Gastrocnemius medialis (tissue), 4 donors: ENCODE results near the gene LRFN4. TPM values are rescaled to one million over a fixed set of nuclear protein-coding genes. Genes with fewer than 3 reads are reported as not detected.
A peak's percentile ranks its signal among the peaks of the same experiment; 100 is the strongest.

Experiments used
- ATAC-seq, 2 donors: fragments of 150-250 bp; one replicate each; pipeline ENCODE4 v1.9.1; 2016
- DNase-seq, 2 donors: peaks; one replicate each; pipeline ENCODE4 v3.0.0-alpha.2; 2019
- H3K27ac ChIP-seq, 4 donors: fragments of 200-600 bp; sonication (generic); 1 replicate in 1 of 4; 2 replicates in 3 of 4; pipeline ENCODE4 v1.5.1; 2016 to 2018; ENCODE audit warnings: mild to moderate bottlenecking in 2 of 4, moderate library complexity in 1 of 4
- H3K27me3 ChIP-seq, 3 donors: fragments of 200-600 bp; sonication (generic) in 2 of 3; 1 replicate in 1 of 3; 2 replicates in 2 of 3; pipeline versions ENCODE4 v1.5.1 to v1.6.0; 2016 to 2019; ENCODE audit warnings: mild to moderate bottlenecking in 1 of 3, moderate library complexity in 1 of 3
- H3K36me3 ChIP-seq, 2 donors: fragments of 200-600 bp; sonication (generic) in 1 of 2; one replicate each; pipeline ENCODE4 v1.5.1; 2017 to 2018
- H3K4me1 ChIP-seq, 2 donors: fragments of 200-600 bp; sonication (generic) in 1 of 2; one replicate each; pipeline ENCODE4 v1.5.1; 2016 to 2017; ENCODE audit warnings: mild to moderate bottlenecking in 2 of 2
- H3K4me3 ChIP-seq, 4 donors: fragments of 200-600 bp; sonication (generic) in 3 of 4; 1 replicate in 1 of 4; 2 replicates in 3 of 4; pipeline ENCODE4 v1.5.1; 2016 to 2019; ENCODE audit warnings: mild to moderate bottlenecking in 2 of 4
- H3K9me3 ChIP-seq, 3 donors: fragments of 200-600 bp; sonication (generic) in 2 of 3; 1 replicate in 1 of 3; 2 replicates in 2 of 3; pipeline ENCODE4 v1.5.1; 2016 to 2019
- POLR2A ChIP-seq, 2 donors: fragments of 450-650 bp; IDR thresholded peaks; one replicate each; pipeline ENCODE4 v1.6.1; 2017; ENCODE audit warnings: antibody characterized with exemption in 2 of 2, mild to moderate bottlenecking in 2 of 2, moderate library complexity in 2 of 2
- in situ Hi-C, 4 donors: fragments of 200-750 bp; cut with MboI; loops; one replicate each; pipeline versions ENCODE4 v1.15.0 to v1.8.0; 2017; ENCODE audit warnings: low sequenced_read_pairs in 4 of 4
- intact Hi-C: fragments of 100-400 bp; cut with DNase I; formaldehyde crosslinking; loops from one replicate; pipeline ENCODE4 v1.15.1; 2023; ENCODE audit warnings: low total_unique reads
- total RNA-seq, 4 donors: library from RNA; depleted of rRNA; stranded (reverse); fragments of >200 nt; gene quantifications; one replicate each; pipeline versions ENCODE4 v1.1.0 to v1.2.3, GENCODE V29; 2016
- TF ChIP-seq, protein P1 (sequence below), 5 experiments: fragments of 450-650 bp in 3 of 5; fragments of 200-600 bp in 2 of 5; sonication (generic) in 2 of 5; IDR thresholded peaks in 4 of 5; conservative IDR thresholded peaks in 1 of 5; 1 replicate in 4 of 5; 2 replicates in 1 of 5; pipeline ENCODE4 v1.5.1; 2016 to 2019; ENCODE audit warnings: antibody characterized with exemption in 5 of 5, mild to moderate bottlenecking in 3 of 5, moderate library complexity in 3 of 5

Gene LRFN4
- total RNA-seq, 4 donors from 2014 or later: 8.6 to 12.1 (median 10.1) TPM

DNA sequence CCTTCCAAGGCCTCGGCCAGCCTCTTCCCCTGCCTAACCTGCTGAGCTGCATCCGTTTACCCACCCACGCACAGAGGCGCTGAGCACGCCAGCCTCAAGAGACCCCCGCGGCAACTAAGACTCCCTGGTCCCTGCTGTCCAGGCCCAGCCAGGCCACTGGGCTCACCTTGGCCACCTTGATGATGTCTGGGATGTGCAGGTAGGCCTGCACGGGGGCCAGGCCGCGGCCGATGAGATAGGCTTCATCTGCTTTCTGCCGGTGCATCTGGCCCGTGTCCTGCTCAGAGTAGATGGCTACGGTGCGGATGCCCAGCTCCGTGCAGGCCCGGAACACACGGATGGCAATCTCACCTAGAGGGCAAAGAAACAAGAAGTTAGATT lies 14.6 kb downstream of the LRFN4 start:
- in situ Hi-C loops: no loop called here
- Histone ChIP-seq H3K4me3 (no peak overlapping the region), H3K27me3 (no peaks in the 10 kb centered on the region), H3K4me1 (peaks cover 3 to 6% of the 10 kb centered on the region in 2 donors), H3K36me3 (peaks cover 0 to 9% of the 10 kb centered on the region in 2 donors), H3K27ac (no peak overlapping the region), H3K9me3 (no peaks in the 10 kb centered on the region)
- ATAC-seq (no peak), DNase-seq (no peak)
- no peak for TF ChIP-seq POLR2A (IDR thresholded peaks at IDR 0.05)
- TF ChIP-seq, protein P1, sequence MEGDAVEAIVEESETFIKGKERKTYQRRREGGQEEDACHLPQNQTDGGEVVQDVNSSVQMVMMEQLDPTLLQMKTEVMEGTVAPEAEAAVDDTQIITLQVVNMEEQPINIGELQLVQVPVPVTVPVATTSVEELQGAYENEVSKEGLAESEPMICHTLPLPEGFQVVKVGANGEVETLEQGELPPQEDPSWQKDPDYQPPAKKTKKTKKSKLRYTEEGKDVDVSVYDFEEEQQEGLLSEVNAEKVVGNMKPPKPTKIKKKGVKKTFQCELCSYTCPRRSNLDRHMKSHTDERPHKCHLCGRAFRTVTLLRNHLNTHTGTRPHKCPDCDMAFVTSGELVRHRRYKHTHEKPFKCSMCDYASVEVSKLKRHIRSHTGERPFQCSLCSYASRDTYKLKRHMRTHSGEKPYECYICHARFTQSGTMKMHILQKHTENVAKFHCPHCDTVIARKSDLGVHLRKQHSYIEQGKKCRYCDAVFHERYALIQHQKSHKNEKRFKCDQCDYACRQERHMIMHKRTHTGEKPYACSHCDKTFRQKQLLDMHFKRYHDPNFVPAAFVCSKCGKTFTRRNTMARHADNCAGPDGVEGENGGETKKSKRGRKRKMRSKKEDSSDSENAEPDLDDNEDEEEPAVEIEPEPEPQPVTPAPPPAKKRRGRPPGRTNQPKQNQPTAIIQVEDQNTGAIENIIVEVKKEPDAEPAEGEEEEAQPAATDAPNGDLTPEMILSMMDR (IDR thresholded peaks at IDR 0.05 in 4 of 5, conservative IDR thresholded peaks at IDR 0.05 in 1 of 5): no peak
- intact Hi-C loops: no loop called here

DNA sequence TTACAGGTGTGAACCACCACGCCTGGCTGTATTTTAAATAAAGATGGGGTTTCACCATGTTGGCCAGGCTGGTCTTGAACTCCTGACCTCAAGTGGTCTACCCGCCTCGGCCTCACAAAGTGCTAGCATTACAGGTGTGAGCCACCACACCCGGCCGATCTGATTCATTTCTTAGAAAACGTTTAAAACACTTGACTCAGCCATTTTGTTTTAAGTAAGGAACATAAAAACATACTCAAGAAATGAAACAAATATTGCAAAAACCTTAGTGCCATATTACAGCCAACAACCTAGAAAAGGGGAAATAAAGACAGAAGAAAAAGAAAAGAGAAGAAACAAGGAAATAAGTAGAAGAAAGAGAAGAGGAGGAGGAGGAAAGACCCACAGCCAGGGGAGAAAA lies 17.4 kb downstream of the LRFN4 start:
- ATAC-seq (no peak), DNase-seq (no peak)
- Histone ChIP-seq H3K9me3 (no peaks in the 10 kb centered on the region), H3K36me3 (peaks cover 0 to 9% of the 10 kb centered on the region in 2 donors), H3K4me1 (peaks cover 8 to 12% of the 10 kb centered on the region in 2 donors), H3K27me3 (no peaks in the 10 kb centered on the region), H3K4me3 (no peak overlapping the region), H3K27ac (no peak overlapping the region)
- in situ Hi-C loops: no loop called here
- TF ChIP-seq, protein P1 (IDR thresholded peaks at IDR 0.05 in 4 of 5, conservative IDR thresholded peaks at IDR 0.05 in 1 of 5): no peak
- TF ChIP-seq POLR2A (IDR thresholded peaks at IDR 0.05): no peak
- intact Hi-C loops: no loop called here

DNA sequence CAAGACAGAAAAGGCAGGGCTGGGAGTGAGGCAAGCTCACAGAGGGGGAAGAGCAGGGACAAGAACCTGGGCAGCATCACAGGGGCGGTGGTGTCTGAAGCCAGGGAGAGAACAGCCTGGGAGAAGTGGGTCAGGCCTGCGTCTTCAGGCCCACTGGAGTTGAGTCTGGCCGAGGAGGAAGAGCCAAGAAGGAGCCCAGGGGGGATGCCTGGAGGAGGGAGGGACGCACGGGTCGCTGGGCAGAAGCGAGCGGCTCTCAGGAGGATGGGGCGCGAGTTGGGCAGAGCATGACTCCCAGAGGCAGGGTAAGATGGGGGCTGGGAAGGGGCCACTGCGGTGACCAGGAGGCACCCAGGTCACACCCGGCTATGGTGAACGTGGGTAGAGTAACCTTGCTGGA lies 18.5 kb downstream of the LRFN4 start:
- no peak for ATAC-seq
- H3K27ac ChIP-seq: no peak overlapping the region
- no peak for DNase-seq
- TF ChIP-seq, protein P1 (IDR thresholded peaks at IDR 0.05 in 4 of 5, conservative IDR thresholded peaks at IDR 0.05 in 1 of 5): no peak
- TF ChIP-seq POLR2A (IDR thresholded peaks at IDR 0.05): no peak
- intact Hi-C loops (no loop called here), in situ Hi-C loops (no loop called here)
- H3K9me3 ChIP-seq: no peaks in the 10 kb centered on the region
- H3K4me1 ChIP-seq: peaks cover 8 to 15% of the 10 kb centered on the region in 2 donors
- H3K4me3 ChIP-seq: no peak overlapping the region
- H3K27me3 ChIP-seq: no peaks in the 10 kb centered on the region
- H3K36me3 ChIP-seq: peaks cover 0 to 6% of the 10 kb centered on the region in 2 donors

DNA sequence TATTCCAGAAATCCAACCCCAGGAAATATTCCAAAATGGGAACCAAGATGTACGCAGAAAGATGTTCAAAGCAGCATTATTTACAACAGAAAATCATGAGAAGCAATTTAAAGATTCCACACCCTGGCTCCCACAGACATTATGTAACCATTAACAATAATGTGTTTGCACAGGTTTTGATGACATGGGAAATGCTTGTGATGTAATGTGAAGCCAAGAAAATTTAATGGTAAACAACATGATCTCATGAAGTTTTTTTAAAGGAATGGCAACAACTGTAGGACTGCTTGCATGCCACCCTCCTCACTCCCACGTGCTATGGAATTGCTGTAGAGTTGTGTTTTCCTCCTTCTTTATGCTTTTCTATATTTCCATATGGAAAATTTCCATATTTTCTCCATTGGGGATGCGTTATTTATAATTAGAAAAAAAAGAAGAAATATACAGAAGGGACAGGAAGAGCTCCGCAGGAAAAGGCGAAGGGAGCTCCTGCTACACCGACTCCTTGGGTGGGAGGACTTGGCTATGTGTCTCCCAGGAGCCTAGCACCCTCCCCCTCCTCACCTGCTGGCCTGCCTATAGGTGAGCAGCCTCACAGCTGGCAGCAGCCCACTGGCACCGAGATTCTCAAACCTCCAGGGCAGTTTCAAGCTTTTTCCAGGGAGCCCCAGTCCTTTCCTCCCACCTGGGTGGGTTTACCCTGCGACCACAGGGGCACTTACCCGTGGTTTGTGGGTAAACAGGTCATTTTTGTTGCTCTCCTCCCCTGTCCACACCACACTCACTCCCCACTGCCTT lies 20.9 kb downstream of the LRFN4 start:
- H3K27ac ChIP-seq: peak overlapping the region in 1 of 4 donors; percentile 77
- no peak overlapping the region for H3K4me3 ChIP-seq
- intact Hi-C loops (no loop called here), in situ Hi-C loops (no loop called here)
- H3K27me3 ChIP-seq: no peaks in the 10 kb centered on the region
- H3K4me1 ChIP-seq: peaks cover 14 to 36% of the 10 kb centered on the region in 2 donors
- no peaks in the 10 kb centered on the region for H3K36me3 ChIP-seq
- no peaks in the 10 kb centered on the region for H3K9me3 ChIP-seq
- DNase-seq: no peak
- TF ChIP-seq, protein P1 (IDR thresholded peaks at IDR 0.05 in 4 of 5, conservative IDR thresholded peaks at IDR 0.05 in 1 of 5): no peak
- no peak for TF ChIP-seq POLR2A (IDR thresholded peaks at IDR 0.05)
- ATAC-seq: no peak
